GM12878 (cell line): ENCODE data around the gene GKN2. TPM values are rescaled to one million over a fixed set of nuclear protein-coding genes. Genes with fewer than 3 reads are reported as not detected.

Experiments
- ATAC-seq: fragments of 200-7000 bp; cut with Tn5 transposase; 3 replicates; pipeline ENCODE4 v1.9.1; 2020; ENCODE audit warnings: mild to moderate bottlenecking, moderate library complexity
- BruUV-seq: library from RNA; stranded (reverse); fragments of 400-500 nt; replicated peaks from 2 replicates; lab custom pipeline; 2021; lab: Mats Ljungman, UMichigan
- CTCF ChIA-PET: fragments of 300-600 bp; sonication (Branson Sonifier 250); formaldehyde crosslinking; extraction: SDS; loops from one replicate; lab custom pipeline; 2021; ENCODE audit warnings: inconsistent platforms; lab: Yijun Ruan, JAX
- POLR2A ChIA-PET: fragments of 350-600 bp; formaldehyde crosslinking; extraction: SDS; loops from one replicate; lab custom pipeline; 2021; ENCODE audit warnings: inconsistent platforms; lab: Charles Lee
- RAD21 ChIA-PET: fragments of 300-600 bp; sonication (Branson Sonifier 250); formaldehyde crosslinking; loops from one replicate; lab custom pipeline; 2023; ENCODE audit warnings: antibody characterized with exemption; ENCODE audit not compliant: unreplicated experiment; lab: Charles Lee
- SMC1A ChIA-PET: fragments of 300-600 bp; sonication (Branson Sonifier 250); formaldehyde crosslinking; loops from one replicate; lab custom pipeline; 2023; ENCODE audit not compliant: unreplicated experiment, uncharacterized antibody; lab: Charles Lee
- DNase-seq: peaks from one replicate; pipeline ENCODE4 v3.0.0-alpha.2; 2011; ENCODE audit warnings: low read depth, low spot score
- FAIRE-seq: peaks from 3 replicates; lab custom pipeline; 2011; peaks lifted over from hg19 to GRCh38; lab: Jason Lieb, UNC
- H2AFZ ChIP-seq: 2 replicates; pipeline ENCODE4 v1.6.0; 2011; ENCODE audit warnings: low read depth, low read length, control low read depth; ENCODE audit not compliant: control insufficient read depth
- H3K27ac ChIP-seq: 2 replicates; pipeline ENCODE4 v1.5.1; 2011; ENCODE audit warnings: control low read depth; ENCODE audit not compliant: control insufficient read depth, insufficient read depth
- H3K27me3 ChIP-seq, 2 experiments: replicated peaks in 1 of 2; 2 replicates each; pipeline versions ENCODE4 v1.6.0 to v1.6.1; 2011; ENCODE audit warnings: low read length in 1 of 2; ENCODE audit not compliant: control insufficient read depth in 2 of 2, insufficient read depth in 2 of 2
- H3K36me3 ChIP-seq, 2 experiments: 2 replicates each; pipeline ENCODE4 v1.5.1; 2011; ENCODE audit warnings: low read length in 1 of 2; ENCODE audit not compliant: control insufficient read depth in 2 of 2, insufficient read depth in 2 of 2
- H3K4me1 ChIP-seq: 2 replicates; pipeline ENCODE4 v1.6.1; 2011; ENCODE audit warnings: mild to moderate bottlenecking, low read length, moderate library complexity, mixed read lengths; ENCODE audit not compliant: control insufficient read depth, insufficient read depth
- H3K4me2 ChIP-seq: 2 replicates; pipeline ENCODE4 v1.6.0; 2011; ENCODE audit warnings: control low read depth; ENCODE audit not compliant: control insufficient read depth, insufficient read depth
- H3K4me3 ChIP-seq: fragments of 200-600 bp; sonication (generic); 2 replicates; pipeline ENCODE4 v1.5.1; 2016
- H3K79me2 ChIP-seq: 2 replicates; pipeline ENCODE4 v1.6.0; 2011; ENCODE audit warnings: low read length; ENCODE audit not compliant: control insufficient read depth, insufficient read depth
- H3K9ac ChIP-seq: 2 replicates; pipeline ENCODE4 v1.8.0; 2011; ENCODE audit warnings: low read length, control low read depth, mixed read lengths; ENCODE audit not compliant: control insufficient read depth, insufficient read depth
- H3K9me3 ChIP-seq: replicated peaks from 3 replicates; pipeline ENCODE4 v1.5.1; 2011; ENCODE audit warnings: mild to moderate bottlenecking, low read length; ENCODE audit not compliant: control insufficient read depth, insufficient read depth
- H4K20me1 ChIP-seq: 2 replicates; pipeline ENCODE4 v1.6.0; 2011; ENCODE audit not compliant: control insufficient read depth, insufficient read depth
- EP300 ChIP-seq, 2 experiments: fragments of 150-350 bp in 1 of 2; IDR thresholded peaks; 2 replicates each; pipeline ENCODE4 v1.6.1; 2011 to 2012; ENCODE audit warnings: low read depth in 2 of 2, low read length in 2 of 2, borderline replicate concordance in 1 of 2, improper control_type of control experiment in 1 of 2, inconsistent platforms in 1 of 2; ENCODE audit not compliant: control insufficient read depth in 1 of 2
- FOS ChIP-seq: IDR thresholded peaks from 3 replicates; pipeline ENCODE4 v1.6.1; 2011; ENCODE audit warnings: borderline replicate concordance; ENCODE audit not compliant: insufficient read length; ENCODE audit errors: extremely low read depth
- HCFC1 ChIP-seq: fragments of 150-350 bp; IDR thresholded peaks from 2 replicates; pipeline ENCODE4 v1.6.1; 2014; ENCODE audit warnings: low read length
- JUND ChIP-seq: IDR thresholded peaks from 2 replicates; pipeline ENCODE4 v1.6.1; 2012; ENCODE audit warnings: low read depth, mild to moderate bottlenecking, low read length, improper control_type of control experiment, moderate library complexity
- KAT2A ChIP-seq: conservative IDR thresholded peaks from 2 replicates; pipeline ENCODE4 v1.6.1; 2011; ENCODE audit warnings: low read depth, low read length; ENCODE audit not compliant: control insufficient read depth
- MLLT1 ChIP-seq: fragments of 450-650 bp; IDR thresholded peaks from 2 replicates; pipeline ENCODE4 v1.6.1; 2016; ENCODE audit warnings: mild to moderate bottlenecking
- NKRF ChIP-seq: fragments of 450-650 bp; conservative IDR thresholded peaks from 2 replicates; pipeline ENCODE4 v1.6.1; 2017; ENCODE audit warnings: mild to moderate bottlenecking, moderate library complexity
- PAX8 ChIP-seq: fragments of 450-650 bp; IDR thresholded peaks from 2 replicates; pipeline ENCODE4 v1.6.1; 2017; ENCODE audit warnings: mild to moderate bottlenecking, moderate library complexity
- RELB ChIP-seq: fragments of 450-650 bp; IDR thresholded peaks from 2 replicates; pipeline ENCODE4 v1.6.1; 2017; ENCODE audit warnings: low read depth, mild to moderate bottlenecking, moderate library complexity
- REST ChIP-seq: IDR thresholded peaks from 2 replicates; pipeline ENCODE4 v1.6.1; 2012; ENCODE audit warnings: mild to moderate bottlenecking, low read depth, low read length
- SIX5 ChIP-seq: IDR thresholded peaks from 2 replicates; pipeline ENCODE4 v1.6.1; 2011; ENCODE audit warnings: mild to moderate bottlenecking, low read depth, low read length, moderate library complexity; ENCODE audit not compliant: severe bottlenecking
- ZNF274 ChIP-seq: IDR thresholded peaks from one replicate; pipeline ENCODE4 v1.8.0; 2011; ENCODE audit not compliant: insufficient read length, insufficient read depth
- WGBS: methylation state at CpG from one replicate; pipeline ENCODE4 v1.1.6; 2016; ENCODE audit warnings: low lambda C conversion rate; ENCODE audit not compliant: insufficient replicate concordance, insufficient coverage; ENCODE audit errors: missing lambda C conversion rate; 5-methylcytosine and 5-hydroxymethylcytosine counted together
- in situ Hi-C: fragments of 300-500 bp; cut with MboI; formaldehyde crosslinking; loops from 9 replicates; pipeline ENCODE4 v1.14.3; 2018; ENCODE audit warnings: mixed read lengths
- intact Hi-C: fragments of 100-400 bp; cut with micrococcal nuclease; formaldehyde crosslinking; loops from one replicate; pipeline ENCODE4 v1.14.2; 2022; ENCODE audit not compliant: unreplicated experiment
- polyA plus RNA-seq, 11 experiments: library from polyadenylated mRNA; depleted of rRNA in 4 of 11; unstranded in 6 of 11; stranded (reverse) in 5 of 11; fragments of >200 nt; fragmentation: Nextera tagmentation in 4 of 11; fragmentation: Illumina TruSeq in 1 of 11; extraction: Ambion mirVana in 4 of 11; extraction: Trizol in 1 of 11; gene quantifications; 1 replicate in 1 of 11; 2 replicates in 10 of 11; pipeline versions ENCODE4 v1.2.1 to v1.2.3, GENCODE V29; 2011 to 2016; ENCODE audit warnings: inconsistent platforms in 2 of 11, missing spikeins in 2 of 11, low read depth in 1 of 11
- total RNA-seq, 4 experiments: library from RNA; depleted of rRNA in 3 of 4; stranded (reverse); fragments of >200 nt in 3 of 4; fragmentation: Illumina TruSeq in 1 of 4; extraction: Trizol in 1 of 4; gene quantifications; 2 replicates each; pipeline versions ENCODE4 v1.2.1 to v1.2.3, GENCODE V29; 2013 to 2021

Gene GKN2
- total and polyA plus RNA-seq, 10 of the 15 experiments (the other 5 are each of a cell fraction or from before 2014, with no cell fraction given): not detected

- no peak for TF ChIP-seq NKRF
- TF ChIP-seq KAT2A: no peak
- TF ChIP-seq JUND: no peak
Measured at GRCh38 chr2:68936427-68936826, 16.3 kb downstream of the GKN2 start (continued).

- DNase-seq (no peak), FAIRE-seq (no peak), ATAC-seq (no peak)
- Histone ChIP-seq H3K4me2 (no peak overlapping the region), H3K27ac (no peak overlapping the region), H4K20me1 (no peaks in the 10 kb centered on the region), H3K79me2 (no peaks in the 10 kb centered on the region), H3K4me1 (no peaks in the 10 kb centered on the region), H3K36me3 (no peaks in the 10 kb centered on the region), H3K9ac (no peak overlapping the region), H3K27me3 (no peaks in the 10 kb centered on the region; a peak in 2 of 4 replicates), H3K4me3 (no peak overlapping the region), H3K9me3 (no peaks in the 10 kb centered on the region), H2AFZ (no peak overlapping the region)
- ChIA-PET POLR2A (no interaction called here), SMC1A (no interaction called here), RAD21 (no interaction called here), CTCF (interaction anchor here (2.4 kb wide), 1 partner anchor 8 kb away, joined by 16 read pairs; no protein-coding TSS in a partner anchor)
- WGBS: 29% methylated on average over 5 of the region's 5 CpGs
- intact Hi-C loops: no loop called here
- in situ Hi-C loops: no loop called here
- BruUV-seq: no TSS peak
- TF ChIP-seq HCFC1 (no peak), FOS (no peak), SIX5 (no peak), MLLT1 (no peak), EP300 (IDR thresholded peaks at IDR 0.05; ENCODE audit: borderline replicate concordance in 1 of 2, control insufficient read depth in 1 of 2, low read depth in 2 of 2, low read length in 2 of 2) (no peak), PAX8 (no peak), REST (no peak), ZNF274 (no peak), RELB (no peak)
Measured at GRCh38 chr2:68935471-68935870, 17.2 kb downstream of the GKN2 start.
